Erythroblast (primary cell): ENCODE measurements around the gene TEX11.
A peak's percentile ranks its signal among the peaks of the same experiment; 100 is the strongest.
"Not testable (repeated sequence)": the region's sequence is repeated elsewhere in the genome, so short reads cannot be mapped to it uniquely, and the experiment has no call there.

Experiments used
- DNase-seq, 2 experiments: peaks; one replicate each; lab custom pipeline; 2025; lab: John Stamatoyannopoulos, UW
- GATA1 ChIP-seq: IDR thresholded peaks from 2 replicates; pipeline ENCODE4 v1.6.1; 2011; ENCODE audit warnings: low read depth, mild to moderate bottlenecking, control low read depth, low read length, moderate library complexity
- POLR2A ChIP-seq: IDR thresholded peaks from 2 replicates; pipeline ENCODE4 v1.6.1; 2011; ENCODE audit warnings: mild to moderate bottlenecking, low read length

The TEX11 gene

DNA sequence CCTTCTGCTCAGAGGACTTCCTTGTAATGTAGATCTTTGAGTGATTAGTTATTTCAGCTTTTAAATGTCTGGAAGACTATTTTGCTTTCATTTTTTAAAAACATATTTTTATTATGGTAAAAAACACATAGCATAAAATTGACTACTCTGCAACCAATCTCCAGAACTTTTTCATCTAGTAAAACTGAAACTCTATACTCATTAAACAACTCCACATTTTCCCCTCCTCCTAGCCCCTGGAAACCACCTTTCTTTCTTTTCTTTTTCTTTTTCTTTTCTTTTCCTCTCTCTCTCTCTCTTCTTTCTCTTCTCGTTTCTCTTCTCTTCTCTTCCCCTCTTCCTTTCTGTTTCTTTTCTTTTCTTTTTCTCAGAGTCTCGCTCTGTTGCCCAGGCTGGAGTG, 233.2 kb downstream of the TEX11 start:
- DNase-seq, result no peak
- no peak for TF ChIP-seq GATA1
- no peak for TF ChIP-seq POLR2A

DNA sequence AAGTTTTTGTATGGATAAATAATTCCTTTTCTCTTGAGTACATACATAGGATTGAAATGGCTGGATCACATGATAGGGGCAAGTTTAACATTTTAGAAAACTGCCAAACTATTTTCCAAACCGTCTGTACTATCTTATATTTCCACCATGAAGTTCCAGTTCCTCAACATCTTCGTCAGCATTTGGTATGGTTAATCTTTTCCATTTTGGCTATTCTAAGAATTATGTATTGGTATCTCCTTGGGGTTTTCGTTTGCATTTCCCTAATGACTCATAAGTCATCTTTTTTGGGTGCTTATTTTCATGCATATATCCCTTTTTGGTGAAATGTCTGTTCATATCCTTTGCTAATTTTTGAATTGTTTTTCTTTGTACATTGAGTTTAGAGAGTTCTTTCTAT, 236.2 kb downstream of the TEX11 start:
- DNase-seq, result no peak
- no peak for TF ChIP-seq GATA1

DNA sequence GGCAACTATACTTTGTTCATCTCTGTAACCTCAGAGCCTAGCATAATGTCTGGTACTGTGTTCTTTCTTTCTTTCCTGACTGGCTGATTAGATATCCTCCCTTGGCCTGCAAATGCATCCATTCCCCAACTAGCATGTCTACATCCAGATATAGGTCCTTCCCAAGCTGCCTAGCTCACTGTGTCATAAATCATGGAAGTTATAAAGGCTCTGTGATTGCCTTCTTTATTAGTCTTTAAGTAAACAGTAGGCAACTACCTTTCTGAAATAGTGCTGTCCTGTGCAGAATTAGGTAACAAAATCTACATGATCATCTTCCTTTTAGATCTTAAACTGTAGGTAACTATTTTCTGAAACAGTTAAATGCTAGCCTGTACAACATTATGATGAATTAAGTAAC, 239.4 kb downstream of the TEX11 start:
- TF ChIP-seq GATA1, result no peak
- no peak for TF ChIP-seq POLR2A
- no peak for DNase-seq

DNA sequence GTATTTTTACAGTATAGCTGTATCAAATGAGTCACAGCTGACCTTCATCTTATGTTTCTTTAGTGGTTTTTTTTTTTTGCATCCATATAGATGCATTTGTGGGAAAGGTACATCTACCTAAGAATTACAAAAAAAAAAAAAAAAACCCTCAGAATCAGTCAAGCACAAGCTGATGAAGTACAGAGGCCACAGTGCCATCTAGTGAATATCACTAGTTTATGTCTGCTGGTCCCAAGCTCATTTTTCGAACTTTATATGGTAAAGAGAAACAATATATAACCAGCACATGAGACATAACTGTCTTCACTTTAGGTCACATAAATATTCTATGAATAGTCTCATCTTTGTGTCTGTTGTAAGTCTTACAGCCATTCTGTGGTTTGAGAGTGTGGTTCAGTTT, 243.8 kb downstream of the TEX11 start:
- DNase-seq, result peak in 1 of 2 experiments; percentile 0
- TF ChIP-seq GATA1 (no peak), POLR2A (no peak)

DNA sequence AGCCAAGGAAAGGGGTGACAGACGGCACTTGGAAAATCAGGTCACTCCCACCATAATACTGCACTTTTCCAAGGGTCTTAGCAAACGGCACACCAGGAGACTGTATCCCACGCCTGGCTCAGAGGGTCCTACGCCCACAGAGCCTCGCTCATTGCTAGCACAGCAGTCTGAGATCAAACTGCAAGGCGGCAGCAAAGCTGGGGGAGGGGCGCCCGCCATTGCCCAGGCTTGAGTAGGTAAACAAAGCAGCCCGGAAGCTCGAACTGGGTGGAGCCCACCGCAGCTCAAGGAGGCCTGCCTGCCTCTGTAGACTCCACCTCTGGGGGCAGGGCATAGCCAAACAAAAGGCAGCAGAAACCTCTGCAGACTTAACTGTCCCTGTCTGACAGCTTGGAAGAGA, 247.4 kb downstream of the TEX11 start:
- not testable (repeated sequence) for DNase-seq

DNA sequence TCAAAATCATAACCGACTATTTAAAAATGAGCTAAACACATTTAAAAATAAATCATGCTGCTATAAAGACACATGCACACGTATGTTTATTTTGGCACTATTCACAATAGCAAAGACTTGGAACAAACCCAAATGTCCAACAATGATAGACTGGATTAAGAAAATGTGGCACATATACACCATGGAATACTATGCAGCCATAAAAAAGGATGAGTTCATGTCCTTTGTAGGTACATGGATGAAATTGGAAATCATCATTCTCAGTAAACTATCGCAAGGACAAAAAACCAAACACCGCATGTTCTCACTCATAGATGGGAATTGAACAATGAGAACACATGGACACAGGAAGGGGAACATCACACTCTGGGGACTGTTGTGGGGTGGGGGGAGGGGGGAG, 251.0 kb downstream of the TEX11 start:
- DNase-seq, result not testable (repeated sequence)

DNA sequence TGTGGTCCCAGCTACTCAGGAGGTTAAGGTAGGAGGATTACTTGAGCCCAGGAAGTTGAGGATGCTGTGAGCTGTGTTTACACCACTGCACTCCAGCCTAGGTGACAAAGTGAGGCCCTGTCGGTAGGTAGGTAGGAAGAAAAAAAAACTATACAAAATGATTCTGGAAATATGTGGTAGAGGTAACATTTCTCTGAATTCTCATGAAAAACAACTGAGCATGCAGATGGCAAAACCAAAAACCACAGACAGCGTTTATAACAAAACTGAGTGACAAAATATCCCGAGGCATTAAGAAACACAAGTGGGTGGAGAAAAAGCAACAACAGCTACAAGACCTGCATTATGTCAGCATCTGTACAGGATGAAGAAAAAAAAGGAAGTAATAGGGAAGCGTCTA, 252.2 kb downstream of the TEX11 start:
- no peak for DNase-seq
- TF ChIP-seq GATA1 (no peak), POLR2A (no peak)

DNA sequence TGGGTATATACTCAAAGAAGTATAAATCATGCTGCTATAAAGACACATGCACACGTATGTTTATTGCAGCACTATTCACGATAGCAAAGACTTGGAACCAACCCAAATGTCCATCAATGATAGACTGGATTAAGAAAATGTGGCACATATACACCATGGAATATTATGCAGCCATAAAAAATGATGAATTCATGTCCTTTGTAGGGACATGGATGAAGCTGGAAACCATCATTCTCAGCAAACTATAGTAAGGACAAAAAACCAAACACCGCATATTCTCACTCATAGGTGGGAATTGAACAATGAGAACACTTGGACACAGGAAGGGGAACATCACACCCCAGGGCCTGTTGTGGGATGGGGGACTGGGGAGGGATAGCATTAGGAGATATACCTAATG, 260.6 kb downstream of the TEX11 start:
- DNase-seq, result not testable (repeated sequence)

DNA sequence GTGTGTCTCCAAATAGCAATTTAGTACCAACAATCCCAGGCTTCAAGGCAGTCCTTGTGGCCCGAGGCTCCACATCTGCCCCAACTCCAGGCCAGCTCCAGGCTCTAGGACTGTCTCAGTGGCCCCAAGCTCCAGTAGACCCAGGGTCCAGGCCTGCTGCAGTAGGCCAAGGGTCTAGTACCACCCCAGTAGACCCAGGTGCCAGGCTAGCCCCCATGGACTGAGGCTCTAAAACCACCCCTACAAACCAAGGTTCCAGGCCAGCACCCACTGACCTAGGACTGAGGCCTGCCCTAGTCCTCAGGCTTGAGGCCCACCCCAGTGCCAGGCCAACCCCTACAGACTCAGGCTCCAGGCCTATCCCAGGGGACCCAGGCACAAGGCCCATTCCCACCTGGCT, 272.3 kb downstream of the TEX11 start:
- no peak for DNase-seq
- TF ChIP-seq POLR2A, result no peak
- no peak for TF ChIP-seq GATA1

DNA sequence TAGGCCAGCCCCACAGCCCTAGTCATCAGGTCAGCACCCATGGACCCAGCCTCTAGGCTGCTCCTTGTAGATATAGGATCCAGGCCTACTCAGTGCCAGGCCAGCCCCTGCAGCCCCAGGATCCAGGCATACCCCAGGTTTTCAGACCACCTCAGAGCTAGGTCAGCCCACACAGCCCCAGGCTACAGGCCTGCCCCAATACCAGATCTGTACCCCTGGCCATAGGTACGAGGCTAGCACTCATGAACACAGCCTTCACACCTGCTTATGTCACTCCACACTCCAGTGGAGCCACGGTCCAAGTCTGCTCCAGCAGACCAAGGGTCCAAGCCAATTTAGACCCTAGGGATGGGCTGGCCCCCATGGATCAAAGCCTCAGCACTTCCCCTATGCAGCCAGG, 272.8 kb downstream of the TEX11 start:
- no peak for DNase-seq
- no peak for TF ChIP-seq POLR2A
- no peak for TF ChIP-seq GATA1

DNA sequence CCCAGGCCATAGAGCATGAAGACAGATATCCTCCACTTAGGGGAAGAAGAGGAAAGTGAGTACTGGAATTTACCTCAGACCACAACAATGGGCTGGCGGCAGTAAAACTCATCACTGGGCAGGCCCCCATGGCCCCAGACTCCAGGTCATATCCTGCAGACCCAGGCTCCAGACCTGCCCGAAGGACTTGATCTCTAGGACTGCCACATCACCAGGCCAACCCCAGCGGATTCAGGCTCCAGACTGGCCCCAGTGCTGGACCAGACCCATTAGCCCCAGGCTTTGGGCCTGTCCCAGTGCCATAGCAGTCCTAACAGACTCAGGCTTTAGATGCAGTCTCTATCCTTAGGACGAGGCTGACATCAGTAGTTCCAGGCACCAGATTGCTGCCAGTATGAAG, 273.3 kb downstream of the TEX11 start:
- no peak for TF ChIP-seq POLR2A
- no peak for TF ChIP-seq GATA1

DNA sequence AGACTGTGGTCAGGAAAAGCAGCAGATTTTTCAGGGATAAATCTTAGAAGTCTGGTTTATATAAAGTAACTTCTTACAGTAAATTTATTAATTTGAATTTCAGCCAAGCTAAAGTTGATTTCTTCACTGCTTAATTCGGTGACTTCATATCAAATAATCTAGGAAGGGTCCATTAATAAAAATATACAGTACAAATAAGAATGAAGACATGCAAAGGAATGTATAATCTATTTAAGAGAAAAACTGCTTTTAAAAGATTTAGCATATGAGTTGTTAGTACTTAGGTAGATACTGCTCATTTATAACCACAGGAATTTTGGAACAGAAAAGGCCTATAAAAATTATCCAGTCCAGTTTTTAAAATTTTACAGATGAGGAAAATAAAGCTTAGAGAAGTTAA, 286.8 kb downstream of the TEX11 start:
- TF ChIP-seq POLR2A (no peak), GATA1 (no peak)

More for the DNA sequence above, 273.3 kb downstream of the TEX11 start:
- no peak for DNase-seq

DNA sequence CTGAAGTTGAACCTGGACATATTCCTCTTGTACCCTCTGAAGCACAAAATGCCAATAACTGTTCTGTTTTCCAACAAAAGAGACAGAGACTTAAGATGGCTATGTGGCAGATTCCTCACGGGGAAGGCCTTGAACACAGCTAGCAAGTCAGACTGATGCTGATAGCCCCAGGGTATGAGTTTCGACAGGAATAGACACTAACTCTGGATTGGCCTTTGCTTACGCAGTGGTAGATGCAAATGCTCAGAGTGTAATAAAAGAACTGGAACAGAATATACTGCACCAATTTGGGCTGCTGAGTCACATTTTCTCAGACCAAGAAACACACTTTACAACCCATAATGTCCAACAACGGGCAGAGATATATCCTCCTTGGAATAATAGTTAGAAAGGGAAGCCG, 290.0 kb downstream of the TEX11 start:
- TF ChIP-seq POLR2A (no peak), GATA1 (no peak)
- DNase-seq, result no peak

More for the DNA sequence above, 286.8 kb downstream of the TEX11 start:
- no peak for DNase-seq

DNA sequence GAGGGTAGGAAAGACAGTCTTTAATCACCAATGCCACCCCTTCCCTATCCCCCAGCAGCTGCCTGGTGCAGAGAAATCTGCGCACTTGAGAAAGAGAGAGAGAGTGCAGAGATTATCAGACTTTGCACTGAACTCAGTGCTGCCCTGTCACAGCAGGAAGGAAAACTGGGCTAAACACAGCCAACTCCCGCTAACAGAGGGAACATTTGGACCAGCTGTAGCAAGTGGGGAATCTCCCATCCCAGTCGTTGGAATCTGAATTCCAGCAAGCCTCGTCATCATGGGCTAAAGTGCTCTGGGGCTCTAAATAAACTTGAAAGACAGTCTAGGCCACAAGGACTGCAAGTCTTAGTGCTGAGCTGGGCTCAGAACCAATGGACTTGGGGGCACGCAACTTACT, 295.2 kb downstream of the TEX11 start:
- TF ChIP-seq GATA1, result no peak
- no peak for TF ChIP-seq POLR2A
- no peak for DNase-seq

DNA sequence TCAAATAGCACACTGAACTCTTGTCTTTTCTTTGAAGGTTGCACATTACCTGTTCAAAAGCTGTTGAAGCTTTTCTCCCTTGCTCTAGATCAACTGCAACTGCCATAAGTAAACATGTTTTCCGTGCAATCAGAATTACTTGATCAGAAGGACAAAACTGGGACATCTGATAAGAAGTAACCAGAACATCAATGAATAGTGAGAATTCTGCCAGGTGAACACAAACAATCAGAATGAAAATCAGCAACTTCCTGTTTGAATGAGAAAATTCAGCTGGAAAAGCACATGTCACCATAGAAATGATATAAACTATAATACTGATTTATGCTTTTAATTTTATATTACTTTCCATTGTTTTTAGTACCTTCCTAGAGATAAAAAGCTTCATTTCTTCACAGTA, 303.2 kb downstream of the TEX11 start:
- no peak for DNase-seq
- TF ChIP-seq GATA1 (no peak), POLR2A (no peak)

DNA sequence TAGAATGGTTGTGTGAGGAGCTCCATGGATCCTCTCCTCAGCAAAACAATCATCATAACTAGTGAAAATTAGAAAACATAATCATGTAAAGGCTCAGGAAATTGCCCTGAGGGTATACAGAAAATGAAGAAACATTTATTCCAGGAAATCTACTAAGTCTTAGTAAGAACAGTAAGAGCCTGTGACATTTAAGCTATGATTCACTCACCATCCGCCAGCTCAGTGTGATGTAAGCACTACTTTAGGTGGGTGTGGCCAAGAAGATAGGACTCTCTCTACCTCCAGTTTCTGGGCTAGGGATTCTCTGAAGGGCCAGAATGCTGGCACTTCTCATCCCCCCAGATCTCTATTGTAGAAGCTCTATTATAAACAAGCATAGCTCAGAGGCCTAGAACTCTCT, 316.4 kb downstream of the TEX11 start:
- TF ChIP-seq GATA1 (no peak), POLR2A (no peak)
- peak in 1 of 2 experiments; percentile 16 for DNase-seq

DNA sequence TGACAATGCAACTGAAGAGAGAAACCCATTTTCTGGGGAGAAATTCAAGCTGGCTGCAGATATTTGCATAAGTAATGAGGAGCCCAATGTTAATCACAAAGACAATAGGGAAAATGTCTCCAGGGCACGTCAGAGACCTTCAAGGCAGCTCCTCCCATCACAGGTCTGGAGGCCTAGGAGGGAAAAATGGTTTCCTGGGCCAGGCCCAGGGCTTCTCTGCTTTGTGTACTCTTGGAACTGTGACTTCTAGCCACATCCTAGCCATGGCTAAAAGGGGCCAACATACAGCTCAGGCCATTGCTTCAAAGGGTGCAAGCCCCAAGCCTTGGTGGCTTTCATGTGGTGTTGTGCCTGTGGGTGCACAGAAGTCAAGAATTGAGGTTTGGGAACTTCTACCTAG, 321.4 kb downstream of the TEX11 start:
- not testable (repeated sequence) for DNase-seq
